ENCODE results near the gene TMEM205.

GRCh38 chr19:11335449-11336146 lies 10.5 kb downstream of the TMEM205 start:
- no peak for TF ChIP-seq CTCF (IDR thresholded peaks at IDR 0.05)
- TF ChIP-seq POLR2A (IDR thresholded peaks at IDR 0.05) = no peak

Measured in adrenal gland (tissue), 5 donors.